GM12878 (cell line): ENCODE measurements around the gene ARVCF. TPM values are rescaled to one million over a fixed set of nuclear protein-coding genes. Genes with fewer than 3 reads are reported as not detected.

Source experiments
- ATAC-seq: fragments of 200-7000 bp; cut with Tn5 transposase; 3 replicates; pipeline ENCODE4 v1.9.1; 2020; ENCODE audit warnings: mild to moderate bottlenecking, moderate library complexity
- BruUV-seq: library from RNA; stranded (reverse); fragments of 400-500 nt; replicated peaks from 2 replicates; lab custom pipeline; 2021; lab: Mats Ljungman, UMichigan
- CTCF ChIA-PET: fragments of 300-600 bp; sonication (Branson Sonifier 250); formaldehyde crosslinking; extraction: SDS; loops from one replicate; lab custom pipeline; 2021; ENCODE audit warnings: inconsistent platforms; lab: Yijun Ruan, JAX
- POLR2A ChIA-PET: fragments of 350-600 bp; formaldehyde crosslinking; extraction: SDS; loops from one replicate; lab custom pipeline; 2021; ENCODE audit warnings: inconsistent platforms; lab: Charles Lee
- RAD21 ChIA-PET: fragments of 300-600 bp; sonication (Branson Sonifier 250); formaldehyde crosslinking; loops from one replicate; lab custom pipeline; 2023; ENCODE audit warnings: antibody characterized with exemption; ENCODE audit not compliant: unreplicated experiment; lab: Charles Lee
- SMC1A ChIA-PET: fragments of 300-600 bp; sonication (Branson Sonifier 250); formaldehyde crosslinking; loops from one replicate; lab custom pipeline; 2023; ENCODE audit not compliant: unreplicated experiment, uncharacterized antibody; lab: Charles Lee
- DNase-seq: peaks from one replicate; pipeline ENCODE4 v3.0.0-alpha.2; 2011; ENCODE audit warnings: low read depth, low spot score
- FAIRE-seq: peaks from 3 replicates; lab custom pipeline; 2011; peaks lifted over from hg19 to GRCh38; lab: Jason Lieb, UNC
- H2AFZ ChIP-seq: 2 replicates; pipeline ENCODE4 v1.6.0; 2011; ENCODE audit warnings: low read depth, low read length, control low read depth; ENCODE audit not compliant: control insufficient read depth
- H3K27ac ChIP-seq: 2 replicates; pipeline ENCODE4 v1.5.1; 2011; ENCODE audit warnings: control low read depth; ENCODE audit not compliant: control insufficient read depth, insufficient read depth
- H3K27me3 ChIP-seq, 2 experiments: replicated peaks in 1 of 2; 2 replicates each; pipeline versions ENCODE4 v1.6.0 to v1.6.1; 2011; ENCODE audit warnings: low read length in 1 of 2; ENCODE audit not compliant: control insufficient read depth in 2 of 2, insufficient read depth in 2 of 2
- H3K36me3 ChIP-seq, 2 experiments: 2 replicates each; pipeline ENCODE4 v1.5.1; 2011; ENCODE audit warnings: low read length in 1 of 2; ENCODE audit not compliant: control insufficient read depth in 2 of 2, insufficient read depth in 2 of 2
- H3K4me1 ChIP-seq: 2 replicates; pipeline ENCODE4 v1.6.1; 2011; ENCODE audit warnings: mild to moderate bottlenecking, low read length, moderate library complexity, mixed read lengths; ENCODE audit not compliant: control insufficient read depth, insufficient read depth
- H3K4me2 ChIP-seq: 2 replicates; pipeline ENCODE4 v1.6.0; 2011; ENCODE audit warnings: control low read depth; ENCODE audit not compliant: control insufficient read depth, insufficient read depth
- H3K4me3 ChIP-seq: fragments of 200-600 bp; sonication (generic); 2 replicates; pipeline ENCODE4 v1.5.1; 2016
- H3K79me2 ChIP-seq: 2 replicates; pipeline ENCODE4 v1.6.0; 2011; ENCODE audit warnings: low read length; ENCODE audit not compliant: control insufficient read depth, insufficient read depth
- H3K9ac ChIP-seq: 2 replicates; pipeline ENCODE4 v1.8.0; 2011; ENCODE audit warnings: low read length, control low read depth, mixed read lengths; ENCODE audit not compliant: control insufficient read depth, insufficient read depth
- H3K9me3 ChIP-seq: replicated peaks from 3 replicates; pipeline ENCODE4 v1.5.1; 2011; ENCODE audit warnings: mild to moderate bottlenecking, low read length; ENCODE audit not compliant: control insufficient read depth, insufficient read depth
- H4K20me1 ChIP-seq: 2 replicates; pipeline ENCODE4 v1.6.0; 2011; ENCODE audit not compliant: control insufficient read depth, insufficient read depth
- BCL3 ChIP-seq: IDR thresholded peaks from 2 replicates; pipeline ENCODE4 v1.6.1; 2011; ENCODE audit warnings: borderline replicate concordance, low read depth, mild to moderate bottlenecking, moderate library complexity, low read length; ENCODE audit not compliant: insufficient read depth, poor library complexity, severe bottlenecking
- CHD1 ChIP-seq: IDR thresholded peaks from 2 replicates; pipeline ENCODE4 v1.6.1; 2012; ENCODE audit warnings: low read depth, low read length, improper control_type of control experiment
- EED ChIP-seq: sonication (generic); IDR thresholded peaks from 2 replicates; pipeline ENCODE4 v1.6.1; 2016; ENCODE audit warnings: antibody characterized with exemption, low read depth
- IKZF2 ChIP-seq, 2 experiments: fragments of 450-650 bp; IDR thresholded peaks; 2 replicates each; pipeline ENCODE4 v1.6.1; 2017; ENCODE audit warnings: mild to moderate bottlenecking in 2 of 2, moderate library complexity in 2 of 2
- IRF3 ChIP-seq: fragments of 450-650 bp; IDR thresholded peaks from 2 replicates; pipeline ENCODE4 v1.6.1; 2014; ENCODE audit warnings: mild to moderate bottlenecking
- NKRF ChIP-seq: fragments of 450-650 bp; conservative IDR thresholded peaks from 2 replicates; pipeline ENCODE4 v1.6.1; 2017; ENCODE audit warnings: mild to moderate bottlenecking, moderate library complexity
- NR2C2 ChIP-seq: IDR thresholded peaks from 2 replicates; pipeline ENCODE4 v1.6.1; 2011; ENCODE audit warnings: borderline replicate concordance, low read depth; ENCODE audit not compliant: control insufficient read depth, insufficient read length
- POLR2AphosphoS5 ChIP-seq: IDR thresholded peaks from 2 replicates; pipeline ENCODE4 v1.6.1; 2011; ENCODE audit warnings: mild to moderate bottlenecking, low read length, inconsistent platforms
- RUNX3 ChIP-seq: IDR thresholded peaks from 2 replicates; pipeline ENCODE4 v1.6.1; 2012; ENCODE audit warnings: low read length, inconsistent platforms
- SP1 ChIP-seq: IDR thresholded peaks from one replicate; pipeline ENCODE4 v1.6.1; 2011; ENCODE audit warnings: low read depth, low read length
- SRF ChIP-seq, 2 experiments: IDR thresholded peaks; 2 replicates each; pipeline ENCODE4 v1.6.1; 2011; ENCODE audit warnings: low read depth in 2 of 2, low read length in 2 of 2, mild to moderate bottlenecking in 1 of 2, moderate library complexity in 1 of 2
- TARDBP ChIP-seq: IDR thresholded peaks from 2 replicates; pipeline ENCODE4 v1.6.1; 2016; ENCODE audit warnings: borderline replicate concordance
- ZBED1 ChIP-seq: IDR thresholded peaks from 2 replicates; pipeline ENCODE4 v1.6.1; 2016; ENCODE audit warnings: borderline replicate concordance
- ZNF207 ChIP-seq: fragments of 450-650 bp; IDR thresholded peaks from 2 replicates; pipeline ENCODE4 v1.6.1; 2014; ENCODE audit warnings: antibody characterized with exemption, mild to moderate bottlenecking, borderline replicate concordance
- ZNF384 ChIP-seq: IDR thresholded peaks from 2 replicates; pipeline ENCODE4 v1.6.1; 2012; ENCODE audit warnings: low read depth, mild to moderate bottlenecking, low read length, improper control_type of control experiment, borderline replicate concordance
- WGBS: methylation state at CpG from one replicate; pipeline ENCODE4 v1.1.6; 2016; ENCODE audit warnings: low lambda C conversion rate; ENCODE audit not compliant: insufficient replicate concordance, insufficient coverage; ENCODE audit errors: missing lambda C conversion rate; 5-methylcytosine and 5-hydroxymethylcytosine counted together
- in situ Hi-C: fragments of 300-500 bp; cut with MboI; formaldehyde crosslinking; loops from 9 replicates; pipeline ENCODE4 v1.14.3; 2018; ENCODE audit warnings: mixed read lengths
- intact Hi-C: fragments of 100-400 bp; cut with micrococcal nuclease; formaldehyde crosslinking; loops from one replicate; pipeline ENCODE4 v1.14.2; 2022; ENCODE audit not compliant: unreplicated experiment
- polyA plus RNA-seq, 11 experiments: library from polyadenylated mRNA; depleted of rRNA in 4 of 11; unstranded in 6 of 11; stranded (reverse) in 5 of 11; fragments of >200 nt; fragmentation: Nextera tagmentation in 4 of 11; fragmentation: Illumina TruSeq in 1 of 11; extraction: Ambion mirVana in 4 of 11; extraction: Trizol in 1 of 11; gene quantifications; 1 replicate in 1 of 11; 2 replicates in 10 of 11; pipeline versions ENCODE4 v1.2.1 to v1.2.3, GENCODE V29; 2011 to 2016; ENCODE audit warnings: inconsistent platforms in 2 of 11, missing spikeins in 2 of 11, low read depth in 1 of 11
- total RNA-seq, 4 experiments: library from RNA; depleted of rRNA in 3 of 4; stranded (reverse); fragments of >200 nt in 3 of 4; fragmentation: Illumina TruSeq in 1 of 4; extraction: Trizol in 1 of 4; gene quantifications; 2 replicates each; pipeline versions ENCODE4 v1.2.1 to v1.2.3, GENCODE V29; 2013 to 2021
- TF ChIP-seq, protein P1 (sequence below): IDR thresholded peaks from 2 replicates; pipeline ENCODE4 v1.6.1; 2011; ENCODE audit warnings: low read depth, low read length, improper control_type of control experiment, borderline replicate concordance
- TF ChIP-seq, protein P2 (sequence below): IDR thresholded peaks from 2 replicates; pipeline ENCODE4 v1.6.1; 2011; ENCODE audit warnings: mild to moderate bottlenecking, low read depth, low read length, moderate library complexity; ENCODE audit not compliant: insufficient replicate concordance

ARVCF gene
- total and polyA plus RNA-seq, 10 of the 15 experiments (the other 5 are each of a cell fraction or from before 2014, with no cell fraction given): 0.13 to 1.9 (median 1.0) TPM; not detected in 2

GRCh38 chr22:20051927-20052308 is 35.3 kb upstream of the ARVCF start:
- intact Hi-C loops: no loop called here
- H3K4me1 ChIP-seq: no peaks in the 10 kb centered on the region
- BruUV-seq: no TSS peak
- H4K20me1 ChIP-seq: no peaks in the 10 kb centered on the region
- TF ChIP-seq NKRF: no peak
- TF ChIP-seq SP1: no peak
- TF ChIP-seq, protein P1, sequence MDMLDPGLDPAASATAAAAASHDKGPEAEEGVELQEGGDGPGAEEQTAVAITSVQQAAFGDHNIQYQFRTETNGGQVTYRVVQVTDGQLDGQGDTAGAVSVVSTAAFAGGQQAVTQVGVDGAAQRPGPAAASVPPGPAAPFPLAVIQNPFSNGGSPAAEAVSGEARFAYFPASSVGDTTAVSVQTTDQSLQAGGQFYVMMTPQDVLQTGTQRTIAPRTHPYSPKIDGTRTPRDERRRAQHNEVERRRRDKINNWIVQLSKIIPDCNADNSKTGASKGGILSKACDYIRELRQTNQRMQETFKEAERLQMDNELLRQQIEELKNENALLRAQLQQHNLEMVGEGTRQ: no peak
- TF ChIP-seq IKZF2 (IDR thresholded peaks at IDR 0.05): no peak
- no peak for TF ChIP-seq TARDBP
- TF ChIP-seq NR2C2: no peak
- TF ChIP-seq, protein P2, sequence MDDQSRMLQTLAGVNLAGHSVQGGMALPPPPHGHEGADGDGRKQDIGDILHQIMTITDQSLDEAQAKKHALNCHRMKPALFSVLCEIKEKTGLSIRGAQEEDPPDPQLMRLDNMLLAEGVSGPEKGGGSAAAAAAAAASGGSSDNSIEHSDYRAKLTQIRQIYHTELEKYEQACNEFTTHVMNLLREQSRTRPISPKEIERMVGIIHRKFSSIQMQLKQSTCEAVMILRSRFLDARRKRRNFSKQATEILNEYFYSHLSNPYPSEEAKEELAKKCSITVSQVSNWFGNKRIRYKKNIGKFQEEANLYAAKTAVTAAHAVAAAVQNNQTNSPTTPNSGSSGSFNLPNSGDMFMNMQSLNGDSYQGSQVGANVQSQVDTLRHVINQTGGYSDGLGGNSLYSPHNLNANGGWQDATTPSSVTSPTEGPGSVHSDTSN: no peak
- no peak for TF ChIP-seq RUNX3
- TF ChIP-seq ZBED1: no peak
- no peak for TF ChIP-seq ZNF384
- TF ChIP-seq CHD1: no peak
- TF ChIP-seq EED: no peak
- no peak for TF ChIP-seq POLR2AphosphoS5
- no peak for TF ChIP-seq SRF (IDR thresholded peaks at IDR 0.05; ENCODE audit: low read depth in 2 of 2, low read length in 2 of 2)
- TF ChIP-seq BCL3: no peak
- no peak for TF ChIP-seq IRF3
- TF ChIP-seq ZNF207: no peak
- peaks cover 5% of the 10 kb centered on the region; the same call in 2 of the 3 replicates for H3K9me3 ChIP-seq
- H3K9ac ChIP-seq: no peak overlapping the region
- CTCF ChIA-PET: interaction anchor here (0.6 kb wide), 1 partner anchor 81 kb away, joined by 3 read pairs; no protein-coding TSS in a partner anchor
- FAIRE-seq (no peak), DNase-seq (no peak), ATAC-seq (no peak)
- in situ Hi-C loops: no loop called here
- H3K79me2 ChIP-seq: no peaks in the 10 kb centered on the region
- SMC1A ChIA-PET: no interaction called here
- no peak overlapping the region for H3K4me2 ChIP-seq
- no peak overlapping the region for H3K27ac ChIP-seq
- H3K27me3 ChIP-seq: no peaks in the 10 kb centered on the region
- RAD21 ChIA-PET: no interaction called here
- POLR2A ChIA-PET: no interaction called here
- WGBS: 96% methylated on average over 6 of the region's 6 CpGs
- H2AFZ ChIP-seq: no peak overlapping the region
- H3K4me3 ChIP-seq: no peak overlapping the region
- peaks cover 6 to 9% of the 10 kb centered on the region in 2 experiments; a peak in 3 of 4 replicates for H3K36me3 ChIP-seq
